ENCODE results near the gene NEDD8.

NEDD8 gene

DNA sequence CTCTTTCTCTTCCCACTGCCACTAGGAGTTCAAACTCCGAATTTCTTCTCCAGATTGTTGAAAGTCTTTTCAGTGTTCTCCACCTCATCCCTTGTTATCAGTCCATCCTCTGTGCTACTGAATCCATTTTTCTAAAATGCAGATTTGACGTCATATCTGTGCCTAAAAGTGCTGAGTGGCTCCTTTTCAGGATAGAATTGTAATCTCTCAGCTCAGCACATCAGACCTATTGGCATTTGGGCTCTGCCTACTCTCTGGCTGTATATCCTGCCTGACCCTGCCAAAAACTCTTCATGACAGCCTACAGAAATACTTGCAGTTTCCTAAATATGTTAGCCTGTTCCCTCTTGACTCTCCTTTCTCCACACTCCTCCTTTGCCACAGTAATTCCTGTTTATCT is 40.3 kb upstream of the NEDD8 start:
- no peak for TF ChIP-seq POLR2AphosphoS5 (IDR thresholded peaks at IDR 0.05; ENCODE audit: low read depth, low read length)
- TF ChIP-seq, protein P1, sequence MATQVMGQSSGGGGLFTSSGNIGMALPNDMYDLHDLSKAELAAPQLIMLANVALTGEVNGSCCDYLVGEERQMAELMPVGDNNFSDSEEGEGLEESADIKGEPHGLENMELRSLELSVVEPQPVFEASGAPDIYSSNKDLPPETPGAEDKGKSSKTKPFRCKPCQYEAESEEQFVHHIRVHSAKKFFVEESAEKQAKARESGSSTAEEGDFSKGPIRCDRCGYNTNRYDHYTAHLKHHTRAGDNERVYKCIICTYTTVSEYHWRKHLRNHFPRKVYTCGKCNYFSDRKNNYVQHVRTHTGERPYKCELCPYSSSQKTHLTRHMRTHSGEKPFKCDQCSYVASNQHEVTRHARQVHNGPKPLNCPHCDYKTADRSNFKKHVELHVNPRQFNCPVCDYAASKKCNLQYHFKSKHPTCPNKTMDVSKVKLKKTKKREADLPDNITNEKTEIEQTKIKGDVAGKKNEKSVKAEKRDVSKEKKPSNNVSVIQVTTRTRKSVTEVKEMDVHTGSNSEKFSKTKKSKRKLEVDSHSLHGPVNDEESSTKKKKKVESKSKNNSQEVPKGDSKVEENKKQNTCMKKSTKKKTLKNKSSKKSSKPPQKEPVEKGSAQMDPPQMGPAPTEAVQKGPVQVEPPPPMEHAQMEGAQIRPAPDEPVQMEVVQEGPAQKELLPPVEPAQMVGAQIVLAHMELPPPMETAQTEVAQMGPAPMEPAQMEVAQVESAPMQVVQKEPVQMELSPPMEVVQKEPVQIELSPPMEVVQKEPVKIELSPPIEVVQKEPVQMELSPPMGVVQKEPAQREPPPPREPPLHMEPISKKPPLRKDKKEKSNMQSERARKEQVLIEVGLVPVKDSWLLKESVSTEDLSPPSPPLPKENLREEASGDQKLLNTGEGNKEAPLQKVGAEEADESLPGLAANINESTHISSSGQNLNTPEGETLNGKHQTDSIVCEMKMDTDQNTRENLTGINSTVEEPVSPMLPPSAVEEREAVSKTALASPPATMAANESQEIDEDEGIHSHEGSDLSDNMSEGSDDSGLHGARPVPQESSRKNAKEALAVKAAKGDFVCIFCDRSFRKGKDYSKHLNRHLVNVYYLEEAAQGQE (IDR thresholded peaks at IDR 0.05; ENCODE audit: insufficient read depth in 1 of 2, low read depth in 2 of 2, low read length in 2 of 2), result no peak
- TF ChIP-seq TAF1 (IDR thresholded peaks at IDR 0.05; ENCODE audit: borderline replicate concordance, insufficient read depth, low read length), result no peak
- TF ChIP-seq FOXP2 (optimal IDR thresholded peaks at IDR 0.05; ENCODE audit: borderline replicate concordance, extremely low read depth, extremely low read length, insufficient read depth), result no peak
- no peak for TF ChIP-seq SIN3A (IDR thresholded peaks at IDR 0.05; ENCODE audit: borderline replicate concordance, insufficient read depth, low read length)

DNA sequence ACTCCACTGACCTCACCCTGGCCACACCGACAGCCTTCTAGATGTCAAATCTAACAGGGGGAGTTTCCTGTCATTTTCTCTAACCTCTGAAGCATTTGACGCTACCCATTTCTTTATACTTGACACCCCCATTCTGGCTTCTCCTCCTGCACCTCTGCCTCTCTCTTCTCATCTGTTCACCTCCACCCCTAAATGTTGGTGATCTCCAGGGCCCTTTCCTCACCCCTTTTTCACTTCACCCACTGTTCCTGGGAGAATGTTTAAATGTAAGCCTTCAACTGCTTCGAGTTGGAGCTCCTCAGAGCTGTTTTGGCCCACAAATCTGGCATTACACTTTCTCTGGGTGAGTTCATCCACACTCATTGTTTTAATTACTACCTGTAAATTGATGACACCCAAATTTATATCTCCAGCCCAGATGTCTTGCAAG is 39.7 kb upstream of the NEDD8 start:
- no peak for TF ChIP-seq TAF1 (IDR thresholded peaks at IDR 0.05; ENCODE audit: borderline replicate concordance, insufficient read depth, low read length)
- TF ChIP-seq POLR2AphosphoS5 (IDR thresholded peaks at IDR 0.05; ENCODE audit: low read depth, low read length), result no peak
- no peak for TF ChIP-seq SIN3A (IDR thresholded peaks at IDR 0.05; ENCODE audit: borderline replicate concordance, insufficient read depth, low read length)
- no peak for TF ChIP-seq FOXP2 (optimal IDR thresholded peaks at IDR 0.05; ENCODE audit: borderline replicate concordance, extremely low read depth, extremely low read length, insufficient read depth)
- TF ChIP-seq, protein P1 (IDR thresholded peaks at IDR 0.05; ENCODE audit: insufficient read depth in 1 of 2, low read depth in 2 of 2, low read length in 2 of 2), result no peak

DNA sequence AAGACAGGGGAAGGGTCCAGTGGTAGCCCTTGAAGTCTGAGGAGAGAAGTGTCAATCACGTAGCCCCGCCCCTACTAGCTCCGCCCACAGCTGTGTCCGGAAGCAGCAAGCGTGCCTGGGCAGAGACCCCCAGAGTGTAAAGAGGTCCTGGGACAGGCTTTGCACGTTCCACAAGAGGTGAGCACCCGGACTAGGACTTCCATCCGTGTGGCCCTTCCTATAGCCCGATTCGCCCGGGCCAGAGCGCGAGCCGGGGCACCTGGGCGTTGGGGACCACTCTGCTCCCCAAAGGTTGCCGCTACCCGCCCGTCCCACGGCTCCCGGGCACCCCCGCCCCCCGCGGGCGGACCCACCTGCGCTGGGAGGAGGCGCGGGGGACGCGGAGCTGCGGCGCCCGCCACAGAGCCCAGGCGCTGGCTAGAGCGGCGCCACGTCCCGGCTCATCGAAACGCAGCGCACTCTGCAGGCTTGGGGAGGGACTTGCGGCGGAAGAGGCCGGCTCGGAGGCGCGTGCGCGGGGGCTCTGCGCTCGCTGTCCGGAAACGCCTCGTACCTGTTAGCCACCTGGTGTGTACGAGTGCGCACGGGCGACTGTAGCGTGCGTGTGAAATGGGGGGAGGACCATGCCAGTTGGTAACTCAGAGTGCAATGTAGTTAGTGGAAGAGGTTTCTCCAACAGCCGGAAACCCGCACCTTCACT is 39.1 kb upstream of the NEDD8 start, which contains the start of gene RABGGTA:
Gene RABGGTA (minus strand): TSS at position 464 of the 700 bp plus-strand sequence. CDS start 482 bp downstream, outside the sequence.
- TF ChIP-seq FOXP2 (optimal IDR thresholded peaks at IDR 0.05; ENCODE audit: borderline replicate concordance, extremely low read depth, extremely low read length, insufficient read depth), result peak; percentile 93
- no peak for TF ChIP-seq TAF1 (IDR thresholded peaks at IDR 0.05; ENCODE audit: borderline replicate concordance, insufficient read depth, low read length)

DNA sequence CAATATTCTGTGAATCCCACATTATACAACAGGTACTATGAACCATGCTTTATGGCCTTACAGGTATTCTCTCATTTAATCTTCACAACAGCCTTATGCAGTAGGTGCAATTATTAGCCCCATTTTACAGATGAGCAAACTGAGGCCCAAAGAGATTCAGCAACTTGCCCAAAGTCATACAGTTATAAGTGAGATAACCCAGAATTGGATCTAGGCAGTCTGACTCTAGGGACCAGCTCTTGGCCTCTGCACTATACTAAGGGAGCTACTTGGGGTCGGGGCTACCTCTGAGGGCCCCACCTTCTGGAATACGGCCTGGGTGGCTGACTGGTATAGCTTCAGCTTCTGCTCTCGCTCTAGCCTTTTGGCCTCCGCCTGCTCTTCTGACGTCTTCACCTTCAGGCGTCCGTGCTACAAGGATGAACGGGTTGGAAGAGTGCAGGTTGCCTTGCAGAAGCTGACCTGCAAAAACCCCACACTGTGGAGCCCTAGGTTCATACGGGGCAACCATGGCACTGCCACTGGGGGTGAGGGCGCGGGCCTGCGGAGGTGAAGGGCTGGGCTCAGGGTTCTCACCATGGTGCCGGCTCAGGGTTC is 38.5 kb upstream of the NEDD8 start:
- no peak for TF ChIP-seq TAF1 (IDR thresholded peaks at IDR 0.05; ENCODE audit: borderline replicate concordance, insufficient read depth, low read length)
- no peak for TF ChIP-seq SIN3A (IDR thresholded peaks at IDR 0.05; ENCODE audit: borderline replicate concordance, insufficient read depth, low read length)
- no peak for TF ChIP-seq FOXP2 (optimal IDR thresholded peaks at IDR 0.05; ENCODE audit: borderline replicate concordance, extremely low read depth, extremely low read length, insufficient read depth)
- no peak for TF ChIP-seq POLR2AphosphoS5 (IDR thresholded peaks at IDR 0.05; ENCODE audit: low read depth, low read length)
- TF ChIP-seq, protein P1 (IDR thresholded peaks at IDR 0.05; ENCODE audit: insufficient read depth in 1 of 2, low read depth in 2 of 2, low read length in 2 of 2), result no peak

DNA sequence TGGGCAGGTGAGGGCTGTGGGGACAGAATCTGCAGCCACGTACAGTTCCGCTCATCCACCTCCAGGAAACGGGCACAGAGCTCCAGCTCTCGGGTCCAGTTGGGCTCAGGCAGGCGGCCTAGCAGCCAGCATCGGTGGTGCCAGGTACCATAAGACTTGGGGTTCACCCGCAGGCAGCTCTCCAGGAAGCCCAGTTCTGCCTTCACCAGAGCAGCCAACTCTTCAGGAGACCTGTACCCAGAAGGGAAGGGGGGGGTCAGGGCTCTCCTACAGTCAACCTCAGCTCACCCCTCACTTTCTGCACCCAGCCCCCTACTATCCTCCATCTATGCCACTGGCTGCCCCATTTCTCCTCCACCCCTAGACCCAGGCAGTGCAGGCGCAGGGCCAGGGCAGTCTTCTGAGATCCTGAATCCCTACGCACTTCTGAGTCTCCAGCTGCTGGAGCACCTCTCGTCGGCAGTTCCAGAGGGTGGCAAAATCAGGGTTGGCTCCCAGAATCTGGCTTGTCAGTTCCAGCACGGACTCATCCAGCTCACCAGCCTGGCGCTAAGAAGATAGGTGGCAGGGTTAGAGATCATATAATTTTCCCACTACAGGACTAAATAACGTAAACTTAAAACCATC is 37.9 kb upstream of the NEDD8 start:
- TF ChIP-seq SIN3A (IDR thresholded peaks at IDR 0.05; ENCODE audit: borderline replicate concordance, insufficient read depth, low read length), result no peak
- TF ChIP-seq TAF1 (IDR thresholded peaks at IDR 0.05; ENCODE audit: borderline replicate concordance, insufficient read depth, low read length), result no peak
- TF ChIP-seq, protein P1 (IDR thresholded peaks at IDR 0.05; ENCODE audit: insufficient read depth in 1 of 2, low read depth in 2 of 2, low read length in 2 of 2), result no peak
- no peak for TF ChIP-seq FOXP2 (optimal IDR thresholded peaks at IDR 0.05; ENCODE audit: borderline replicate concordance, extremely low read depth, extremely low read length, insufficient read depth)
- TF ChIP-seq POLR2AphosphoS5 (IDR thresholded peaks at IDR 0.05; ENCODE audit: low read depth, low read length), result no peak

All from PFSK-1 (cell line).